Brain pericyte (primary cell): ENCODE measurements around the gene CECR2.

Source experiments
- DNase-seq: peaks from one replicate; pipeline ENCODE4 v3.0.0-alpha.2; 2012; ENCODE audit warnings: low read depth, low spot score

CECR2 gene

DNA sequence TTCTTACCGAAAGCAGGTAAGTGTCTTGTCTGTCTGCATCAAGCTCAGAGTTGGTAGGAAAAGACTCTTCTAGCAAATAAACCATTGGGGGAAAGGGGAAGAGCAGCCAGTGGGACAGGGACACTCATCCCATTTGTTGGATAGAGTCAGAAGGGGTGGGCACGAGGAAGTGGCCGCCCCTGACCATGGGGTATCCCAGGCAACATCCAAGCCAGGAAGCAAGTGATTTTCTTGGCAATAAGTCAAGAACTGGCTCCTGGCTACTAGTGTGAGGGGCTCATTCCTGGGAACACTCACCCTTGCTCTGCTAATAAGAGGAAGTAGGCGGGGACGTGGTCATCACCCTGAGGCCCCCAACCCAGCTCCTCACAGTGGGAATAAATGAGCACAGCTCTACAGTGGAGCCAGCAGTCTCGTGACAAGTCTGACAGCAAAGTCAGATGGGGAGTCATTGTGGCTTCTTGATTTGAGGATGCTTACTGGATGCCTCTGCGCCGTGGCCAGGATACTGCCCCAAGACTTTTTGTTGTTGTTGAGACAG is 200.8 kb downstream of the CECR2 start:
- no peak for DNase-seq

DNA sequence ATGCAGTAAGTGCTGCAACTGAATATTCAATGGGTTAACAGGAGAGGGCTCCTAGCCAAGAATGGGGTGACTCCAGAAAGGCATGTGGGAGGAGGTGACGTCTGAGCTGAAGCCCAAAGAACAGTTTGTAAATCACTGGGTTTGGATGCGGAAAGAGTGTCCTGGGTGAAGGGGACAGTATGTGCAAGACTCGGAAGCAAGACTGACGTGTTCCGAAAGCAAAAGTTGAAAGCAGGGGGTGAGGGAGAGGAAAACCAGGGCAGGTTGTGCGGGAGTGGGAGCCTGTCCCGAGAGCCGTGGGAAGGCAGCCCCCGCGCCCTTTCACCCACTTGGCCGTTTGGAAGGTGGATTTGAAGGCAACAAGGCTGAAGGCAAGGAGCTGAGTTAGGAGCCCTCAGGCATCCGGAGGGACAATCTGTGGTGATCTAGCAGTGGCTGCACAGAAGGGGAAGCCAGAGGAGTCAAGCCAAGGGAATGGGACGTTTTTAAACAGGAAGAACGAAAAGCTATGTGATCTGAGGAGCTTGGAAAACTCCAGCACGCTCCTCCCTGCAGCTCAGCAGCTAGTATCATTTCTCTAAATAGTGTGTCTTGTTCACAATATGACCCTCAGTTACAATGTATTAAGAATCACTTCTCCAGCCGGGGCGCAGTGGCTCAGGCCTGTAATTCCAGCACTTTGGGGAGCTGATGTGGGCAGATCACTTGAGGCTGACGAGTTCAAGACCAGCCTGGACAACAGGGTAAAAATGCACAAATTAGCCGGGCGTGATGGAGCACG is 201.8 kb downstream of the CECR2 start:
- DNase-seq, result no peak

DNA sequence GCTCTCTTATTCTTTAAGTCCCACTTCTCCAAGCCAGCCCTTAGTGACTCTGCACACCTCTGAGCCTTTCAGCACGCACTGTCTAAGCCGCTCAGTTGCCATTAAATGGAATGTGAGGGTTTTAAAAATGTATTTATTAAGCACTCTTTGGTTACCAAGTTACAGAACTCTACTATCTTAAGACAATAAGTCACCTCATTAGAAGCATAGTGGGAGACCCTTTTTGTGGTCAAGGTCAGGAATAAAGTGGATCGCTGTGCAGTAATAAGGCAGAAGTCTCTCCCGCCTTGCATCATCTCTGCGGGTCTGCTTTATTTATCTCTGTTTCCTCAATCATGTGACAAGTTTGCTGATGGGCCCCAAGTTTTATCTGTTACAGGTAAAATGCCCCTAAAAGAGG is 205.9 kb downstream of the CECR2 start:
- DNase-seq, result no peak

DNA sequence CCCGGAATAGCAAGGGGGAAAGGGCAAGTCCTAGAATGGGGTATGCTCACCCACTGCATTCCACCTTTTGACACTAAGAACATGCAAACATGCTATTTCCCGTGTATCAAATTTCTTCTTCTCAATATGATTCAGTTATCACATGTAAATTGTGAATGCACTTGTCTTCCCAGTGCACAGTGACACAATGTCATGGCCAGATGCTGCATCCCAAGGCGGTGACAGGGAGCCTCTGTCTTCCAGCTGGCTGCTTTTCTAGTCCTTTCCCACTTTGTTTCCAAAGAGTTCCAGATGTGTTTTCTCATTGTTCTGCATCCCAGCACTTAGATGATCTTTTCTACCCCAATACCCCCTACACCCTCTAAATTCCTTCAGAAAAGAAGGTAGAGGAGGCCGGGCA is 206.4 kb downstream of the CECR2 start:
- DNase-seq, result no peak

DNA sequence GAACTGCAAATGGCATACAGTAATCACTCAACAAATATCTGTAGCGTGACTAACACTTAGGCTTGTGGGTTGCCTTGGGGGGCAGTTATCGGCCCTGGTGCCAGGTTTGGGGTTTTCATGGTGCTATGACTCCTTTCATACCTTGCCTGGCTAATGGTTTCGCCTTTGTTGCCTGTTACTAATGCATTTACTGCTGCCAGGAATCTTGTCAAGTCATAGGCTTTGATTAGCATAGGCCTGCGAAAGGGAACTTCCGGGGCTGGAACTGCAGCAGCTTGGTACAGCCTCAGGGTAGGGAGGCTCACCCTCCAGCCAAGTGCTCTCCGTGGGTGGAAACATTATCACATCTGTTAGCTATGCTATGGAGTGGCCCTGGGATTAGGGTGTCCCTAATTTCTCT is 207.2 kb downstream of the CECR2 start:
- DNase-seq, result no peak

- no peak for DNase-seq
Measured at GRCh38 chr22:17578136-17578754, 209.0 kb downstream of the CECR2 start.

GRCh38 chr22:17579535-17579981 is 210.3 kb downstream of the CECR2 start:
- no peak for DNase-seq

- DNase-seq, result no peak
Measured at GRCh38 chr22:17580441-17581031, 211.3 kb downstream of the CECR2 start.

DNA sequence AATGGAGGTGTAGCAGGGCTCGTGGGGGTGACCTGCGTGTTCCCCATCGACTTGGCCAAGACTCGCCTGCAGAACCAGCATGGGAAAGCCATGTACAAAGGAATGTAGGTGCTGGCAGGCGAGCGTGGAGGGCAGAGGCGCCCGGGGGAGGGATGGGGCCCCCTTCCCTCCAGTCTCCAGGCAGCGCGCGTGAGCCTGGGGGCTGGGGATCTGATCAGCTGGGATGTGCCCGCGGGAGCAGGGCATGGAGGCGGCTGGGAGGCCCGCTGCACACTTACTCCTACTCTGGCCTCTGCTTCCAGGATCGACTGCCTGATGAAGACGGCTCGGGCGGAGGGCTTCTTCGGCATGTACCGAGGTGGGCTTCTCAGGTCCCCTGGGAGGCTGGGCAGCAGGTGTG is 211.8 kb downstream of the CECR2 start:
- DNase-seq, result no peak

GRCh38 chr22:17581631-17582030 is 212.4 kb downstream of the CECR2 start:
- no peak for DNase-seq

DNA sequence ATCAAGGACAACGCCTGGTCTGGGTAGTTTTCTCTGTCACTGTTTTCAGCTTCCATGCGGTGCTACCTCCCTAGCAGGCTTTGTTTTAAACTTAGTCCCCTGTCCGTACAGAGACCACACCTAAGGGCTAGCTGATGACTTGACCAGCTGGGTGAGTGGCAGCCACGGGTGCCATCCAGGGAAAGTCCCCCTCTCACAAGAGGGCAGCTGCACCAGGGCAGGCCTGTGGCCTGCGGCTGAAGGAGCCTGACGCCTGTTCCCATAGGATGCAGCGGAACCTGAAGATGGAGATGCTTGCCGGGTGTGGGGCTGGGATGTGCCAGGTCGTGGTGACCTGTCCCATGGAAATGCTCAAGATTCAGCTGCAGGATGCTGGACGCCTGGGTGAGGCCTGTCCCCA is 213.9 kb downstream of the CECR2 start:
- DNase-seq, result no peak

DNA sequence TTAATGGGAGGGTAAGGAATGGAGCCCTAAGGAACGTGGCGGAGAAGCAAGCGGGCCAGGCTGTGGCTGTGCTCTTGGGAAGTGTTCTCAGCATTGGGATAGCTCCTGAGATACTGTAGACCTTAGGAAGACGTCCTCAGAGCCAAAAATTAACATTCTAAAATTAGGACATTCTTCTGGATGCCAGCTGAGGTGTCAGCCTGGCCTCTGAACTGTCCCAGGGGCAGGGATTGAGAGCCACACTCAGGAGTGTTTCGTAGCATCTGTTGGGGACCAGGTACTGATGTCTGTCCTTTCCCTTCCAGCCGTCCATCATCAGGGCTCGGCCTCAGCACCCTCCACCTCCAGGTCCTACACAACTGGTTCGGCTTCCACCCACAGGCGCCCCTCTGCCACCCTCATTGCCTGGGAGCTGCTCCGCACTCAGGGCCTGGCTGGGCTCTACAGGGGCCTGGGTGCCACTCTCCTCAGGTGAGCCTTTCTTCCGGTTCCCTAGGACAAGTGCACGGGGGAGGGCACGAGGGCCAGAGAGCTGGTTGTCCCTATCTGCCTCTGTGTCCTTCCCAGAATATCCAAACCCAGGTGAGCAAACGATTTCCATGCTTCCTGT is 217.7 kb downstream of the CECR2 start:
- no peak for DNase-seq

DNA sequence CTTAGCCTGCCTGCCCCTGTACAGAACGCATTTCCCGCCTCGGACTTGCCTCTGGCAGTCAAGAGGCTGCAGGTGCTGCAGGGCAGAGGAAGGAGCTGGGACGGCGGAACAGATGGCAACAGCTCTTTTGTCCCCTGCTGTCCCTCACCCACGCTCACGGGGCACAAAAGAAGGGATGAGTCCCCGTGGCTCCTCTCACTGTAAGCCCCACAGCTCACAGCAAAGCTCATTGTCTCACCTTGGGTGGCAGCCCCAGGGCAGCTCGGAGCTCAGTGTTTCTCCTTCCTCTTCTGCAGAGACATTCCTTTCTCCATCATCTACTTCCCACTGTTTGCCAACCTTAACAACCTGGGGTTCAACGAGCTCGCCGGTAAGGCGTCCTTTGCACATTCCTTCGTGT is 218.4 kb downstream of the CECR2 start:
- DNase-seq, result no peak

DNA sequence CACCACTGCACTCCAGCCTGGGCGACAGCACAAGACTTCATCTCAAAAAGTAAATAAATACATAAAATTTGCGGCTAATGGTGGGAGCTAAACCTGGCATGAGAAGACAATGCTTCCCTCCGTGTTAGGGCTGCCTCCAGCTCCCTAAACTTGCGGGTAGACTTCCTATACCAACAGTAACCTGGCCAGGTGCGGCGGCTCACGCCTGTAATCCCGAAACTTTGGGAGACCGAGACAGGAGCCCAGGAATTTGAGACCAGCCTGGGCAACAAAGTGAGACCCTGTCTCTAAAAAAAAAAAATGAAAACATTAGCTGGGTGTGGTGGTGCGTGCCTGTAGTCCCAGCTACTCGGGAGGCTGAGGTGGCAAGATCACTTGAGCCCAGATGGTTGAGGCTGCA is 219.3 kb downstream of the CECR2 start:
- DNase-seq, result no peak

- DNase-seq, result no peak
Measured at GRCh38 chr22:17589810-17590375, 220.6 kb downstream of the CECR2 start.

DNA sequence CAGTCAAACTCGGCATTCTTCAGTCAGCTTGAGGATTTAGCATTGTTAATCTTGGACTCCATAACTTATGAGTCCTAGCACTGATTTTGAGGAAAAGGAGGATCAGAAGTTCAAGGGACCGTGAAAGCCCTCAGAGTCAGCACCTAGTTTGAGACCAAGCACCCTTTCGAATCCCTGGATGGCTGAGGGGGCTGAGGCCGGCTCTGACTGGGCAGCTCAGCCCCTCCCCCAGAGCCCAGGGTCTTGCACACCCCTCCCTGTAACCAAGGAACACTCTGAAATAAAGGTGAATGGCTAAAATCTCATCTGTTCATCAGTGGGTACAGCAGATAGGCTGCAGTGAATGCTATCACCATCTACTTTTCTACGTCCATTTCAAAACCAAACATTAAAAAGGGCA is 221.3 kb downstream of the CECR2 start:
- DNase-seq, result no peak

DNA sequence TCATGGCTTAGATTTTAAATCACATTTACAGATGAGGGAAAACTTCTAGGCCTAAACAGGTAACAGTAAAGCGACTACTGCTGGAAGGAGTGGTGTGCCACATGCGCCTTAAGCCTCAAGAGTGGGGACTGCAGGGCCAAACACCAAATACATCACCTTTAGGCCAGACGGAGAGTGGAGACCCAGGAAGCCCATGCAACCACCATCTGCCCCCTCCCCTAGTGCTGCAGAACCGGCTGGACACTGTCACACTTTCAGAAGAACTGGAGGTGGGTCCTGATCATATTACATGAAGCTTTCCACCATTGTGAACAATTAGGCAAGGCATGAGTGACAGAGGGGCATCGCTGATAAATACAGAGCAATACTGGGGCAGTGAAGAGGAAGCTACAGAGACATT is 222.9 kb downstream of the CECR2 start:
- no peak for DNase-seq

DNA sequence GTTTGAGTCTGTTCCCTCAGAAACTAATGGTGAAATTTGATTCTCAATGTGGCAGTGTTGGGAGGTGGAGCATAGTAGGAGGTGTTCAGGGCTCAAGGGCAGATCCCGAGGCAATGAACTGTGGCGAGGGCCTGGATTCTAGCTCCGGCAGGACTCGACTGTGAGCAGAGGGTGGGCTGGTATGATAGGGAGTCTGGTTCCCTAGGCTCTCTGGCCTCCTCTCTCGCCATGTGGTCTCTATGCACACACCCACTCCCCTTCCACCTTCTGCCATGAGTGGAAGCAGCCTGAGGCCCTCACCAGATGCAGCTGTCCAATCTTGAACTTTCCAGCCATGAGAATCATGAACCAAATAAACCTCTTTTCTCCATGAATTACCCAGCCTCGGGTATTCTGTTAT is 227.0 kb downstream of the CECR2 start:
- DNase-seq, result no peak

DNA sequence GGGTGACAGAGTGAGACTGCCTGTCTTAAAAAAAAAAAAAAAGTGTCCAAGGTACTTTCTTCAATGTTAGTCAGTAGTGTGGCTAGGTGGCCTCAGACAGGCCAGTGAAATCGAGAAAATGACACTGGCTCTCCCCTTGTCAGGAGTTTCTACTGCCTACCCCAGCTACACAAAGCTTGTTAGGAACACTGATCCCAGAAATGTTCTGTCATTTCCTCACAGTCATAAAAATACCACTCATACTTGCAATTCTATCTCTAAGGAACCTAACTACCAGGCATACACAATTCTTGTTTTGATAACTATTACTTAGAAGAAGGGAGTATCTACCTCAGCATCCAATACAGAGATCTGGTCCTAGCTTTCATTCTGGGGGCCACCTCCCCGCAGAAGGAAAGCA is 228.0 kb downstream of the CECR2 start:
- no peak for DNase-seq

GRCh38 chr22:17598318-17598717 is 229.1 kb downstream of the CECR2 start:
- DNase-seq, result no peak

- DNase-seq, result no peak
Measured at GRCh38 chr22:17601031-17601430, 231.8 kb downstream of the CECR2 start.

DNA sequence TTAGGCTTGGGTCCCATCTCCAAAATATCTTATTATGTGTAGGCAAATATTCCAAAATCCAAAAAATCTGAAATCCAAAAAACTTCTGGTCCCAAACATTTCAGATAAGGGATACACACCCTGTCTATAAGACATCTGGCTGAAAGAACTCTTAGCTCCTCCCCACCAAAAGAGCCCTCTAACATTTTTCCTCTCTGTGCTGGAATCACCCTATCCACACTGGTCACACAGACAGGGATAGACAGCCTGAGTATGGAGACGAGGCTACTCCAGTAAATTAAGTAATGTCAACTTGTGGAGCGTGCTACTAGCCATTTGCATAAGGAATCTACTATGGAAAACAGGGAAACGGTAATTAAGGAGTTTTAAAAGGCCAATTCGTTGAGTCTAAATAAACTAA is 234.4 kb downstream of the CECR2 start:
- DNase-seq, result no peak
